HEK293 (cell line): ENCODE measurements around the gene C8B.

Experiments used
- CTCF ChIP-seq: fragments of 450-650 bp; formaldehyde crosslinking; IDR thresholded peaks from 2 replicates; pipeline ENCODE4 v1.5.1; 2016; ENCODE audit warnings: missing biosample characterization, missing genetic modification characterization
- ZFP41 ChIP-seq: fragments of 450-650 bp; formaldehyde crosslinking; IDR thresholded peaks from 2 replicates; pipeline ENCODE4 v1.5.1; 2016; ENCODE audit warnings: missing biosample characterization, missing genetic modification characterization, borderline replicate concordance
- ZNF157 ChIP-seq: fragments of 450-650 bp; formaldehyde crosslinking; IDR thresholded peaks from 2 replicates; pipeline ENCODE4 v1.5.1; 2016; ENCODE audit warnings: missing biosample characterization, missing genetic modification characterization
- ZNF174 ChIP-seq: fragments of 450-650 bp; formaldehyde crosslinking; IDR thresholded peaks from 2 replicates; pipeline ENCODE4 v1.5.0; 2017; ENCODE audit warnings: missing biosample characterization, mild to moderate bottlenecking, missing genetic modification characterization
- ZNF274 ChIP-seq, 2 experiments: fragments of 200-500 bp in 1 of 2; fragments of 450-650 bp in 1 of 2; sonication (Bioruptor generic) in 1 of 2; formaldehyde crosslinking in 1 of 2; IDR thresholded peaks; 2 replicates each; pipeline versions ENCODE4 v1.5.1 to v1.6.1; 2014 to 2016; ENCODE audit warnings: borderline replicate concordance in 1 of 2, inconsistent platforms in 1 of 2, low read length in 1 of 2, missing biosample characterization in 1 of 2, missing genetic modification characterization in 1 of 2
- TF ChIP-seq, protein P1 (sequence below): sonication (generic); formaldehyde crosslinking; IDR thresholded peaks from 2 replicates; pipeline ENCODE4 v1.8.1; 2022; ENCODE audit warnings: mild to moderate bottlenecking, moderate library complexity, missing genetic modification reagents

DNA sequence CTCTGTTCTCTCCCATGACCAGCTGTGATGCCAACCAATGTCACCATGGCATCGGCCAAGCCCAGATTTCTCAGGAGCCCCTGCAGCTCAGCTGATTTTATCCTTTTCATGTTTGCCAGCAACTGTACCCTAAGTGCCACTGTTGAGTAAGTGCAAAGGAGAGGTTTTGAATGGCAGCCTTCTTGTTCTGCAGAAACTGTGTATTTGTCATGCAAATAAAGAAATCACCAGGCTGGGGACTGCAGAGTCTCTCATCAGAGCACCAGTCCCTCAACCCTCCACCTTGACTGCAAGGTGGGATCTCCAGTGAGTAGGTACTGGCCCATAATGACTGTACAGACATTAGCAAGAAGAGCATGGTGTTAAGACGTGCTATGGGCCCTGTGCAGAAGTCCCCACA is 26.6 kb downstream of the C8B start:
- TF ChIP-seq ZNF174 (tag by site-specific recombination) (no peak), CTCF (tag by site-specific recombination) (no peak), ZNF274 (IDR thresholded peaks at IDR 0.05; ENCODE audit: low read length) (no peak), ZNF274 (tag by site-specific recombination; IDR thresholded peaks at IDR 0.05; ENCODE audit: borderline replicate concordance) (no peak), ZNF157 (no peak), ZFP41 (tag by site-specific recombination) (no peak)
- TF ChIP-seq, protein P1, sequence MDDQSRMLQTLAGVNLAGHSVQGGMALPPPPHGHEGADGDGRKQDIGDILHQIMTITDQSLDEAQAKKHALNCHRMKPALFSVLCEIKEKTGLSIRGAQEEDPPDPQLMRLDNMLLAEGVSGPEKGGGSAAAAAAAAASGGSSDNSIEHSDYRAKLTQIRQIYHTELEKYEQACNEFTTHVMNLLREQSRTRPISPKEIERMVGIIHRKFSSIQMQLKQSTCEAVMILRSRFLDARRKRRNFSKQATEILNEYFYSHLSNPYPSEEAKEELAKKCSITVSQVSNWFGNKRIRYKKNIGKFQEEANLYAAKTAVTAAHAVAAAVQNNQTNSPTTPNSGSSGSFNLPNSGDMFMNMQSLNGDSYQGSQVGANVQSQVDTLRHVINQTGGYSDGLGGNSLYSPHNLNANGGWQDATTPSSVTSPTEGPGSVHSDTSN (CRISPR knock-in tag): no peak
